Adrenal gland (tissue), 5 donors: ENCODE measurements around the gene GLCE.

Source experiments
- POLR2A ChIP-seq, 2 donors: fragments of 450-650 bp; IDR thresholded peaks; one replicate each; pipeline ENCODE4 v1.6.1; 2017; ENCODE audit warnings: antibody characterized with exemption in 2 of 2, mild to moderate bottlenecking in 2 of 2, moderate library complexity in 1 of 2
- TF ChIP-seq, protein P1 (sequence below), 6 experiments: fragments of 450-650 bp in 4 of 6; fragments of 200-600 bp in 2 of 6; sonication (generic) in 1 of 6; IDR thresholded peaks; 1 replicate in 5 of 6; 2 replicates in 1 of 6; pipeline versions ENCODE4 v1.5.1 to v1.8.0; 2016 to 2021; ENCODE audit warnings: antibody characterized with exemption in 6 of 6, mild to moderate bottlenecking in 2 of 6, moderate library complexity in 1 of 6
- donor health status: DM: no; HTN: no; CAD: no.

DNA sequence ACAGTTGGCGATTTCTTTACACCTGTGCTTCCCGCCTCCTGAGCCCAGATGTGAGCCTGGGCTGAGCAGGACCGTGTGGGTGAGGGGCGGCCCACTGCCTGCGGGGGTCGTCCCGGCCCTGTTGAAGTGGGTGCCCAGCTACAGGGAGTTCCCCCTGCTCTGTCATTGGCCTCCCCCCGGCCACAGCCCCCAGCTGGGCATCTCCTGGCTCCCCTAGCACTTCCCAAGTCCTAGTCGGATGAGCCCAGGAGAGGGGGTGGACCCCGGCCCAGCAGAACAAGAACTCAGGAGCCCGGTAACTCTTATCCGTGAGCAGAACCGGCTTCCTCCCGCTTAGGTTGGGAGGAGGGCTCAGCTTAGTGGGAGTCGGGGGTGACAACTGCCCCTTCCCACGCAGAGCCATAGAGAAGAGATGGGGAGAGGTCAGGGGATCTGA lies 139.0 kb downstream of the GLCE start:
- TF ChIP-seq, protein P1, sequence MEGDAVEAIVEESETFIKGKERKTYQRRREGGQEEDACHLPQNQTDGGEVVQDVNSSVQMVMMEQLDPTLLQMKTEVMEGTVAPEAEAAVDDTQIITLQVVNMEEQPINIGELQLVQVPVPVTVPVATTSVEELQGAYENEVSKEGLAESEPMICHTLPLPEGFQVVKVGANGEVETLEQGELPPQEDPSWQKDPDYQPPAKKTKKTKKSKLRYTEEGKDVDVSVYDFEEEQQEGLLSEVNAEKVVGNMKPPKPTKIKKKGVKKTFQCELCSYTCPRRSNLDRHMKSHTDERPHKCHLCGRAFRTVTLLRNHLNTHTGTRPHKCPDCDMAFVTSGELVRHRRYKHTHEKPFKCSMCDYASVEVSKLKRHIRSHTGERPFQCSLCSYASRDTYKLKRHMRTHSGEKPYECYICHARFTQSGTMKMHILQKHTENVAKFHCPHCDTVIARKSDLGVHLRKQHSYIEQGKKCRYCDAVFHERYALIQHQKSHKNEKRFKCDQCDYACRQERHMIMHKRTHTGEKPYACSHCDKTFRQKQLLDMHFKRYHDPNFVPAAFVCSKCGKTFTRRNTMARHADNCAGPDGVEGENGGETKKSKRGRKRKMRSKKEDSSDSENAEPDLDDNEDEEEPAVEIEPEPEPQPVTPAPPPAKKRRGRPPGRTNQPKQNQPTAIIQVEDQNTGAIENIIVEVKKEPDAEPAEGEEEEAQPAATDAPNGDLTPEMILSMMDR (IDR thresholded peaks at IDR 0.05) = no peak
- TF ChIP-seq POLR2A (IDR thresholded peaks at IDR 0.05) = no peak
